GM12865 (cell line): ENCODE measurements around the gene LIPC.

Experiments
- DNase-seq: peaks from one replicate; pipeline ENCODE4 v3.0.0; 2010; ENCODE audit warnings: low read depth
- H3K4me3 ChIP-seq: 2 replicates; pipeline ENCODE4 v1.5.1; 2011; ENCODE audit warnings: mild to moderate bottlenecking, low read depth, low read length, control low read depth
- TF ChIP-seq, protein P1 (sequence below): IDR thresholded peaks from 2 replicates; pipeline ENCODE4 v1.5.1; 2011; ENCODE audit warnings: low read length, control low read depth, low read depth, inconsistent platforms; ENCODE audit not compliant: insufficient read depth; ENCODE audit errors: missing control alignments

Gene LIPC

DNA sequence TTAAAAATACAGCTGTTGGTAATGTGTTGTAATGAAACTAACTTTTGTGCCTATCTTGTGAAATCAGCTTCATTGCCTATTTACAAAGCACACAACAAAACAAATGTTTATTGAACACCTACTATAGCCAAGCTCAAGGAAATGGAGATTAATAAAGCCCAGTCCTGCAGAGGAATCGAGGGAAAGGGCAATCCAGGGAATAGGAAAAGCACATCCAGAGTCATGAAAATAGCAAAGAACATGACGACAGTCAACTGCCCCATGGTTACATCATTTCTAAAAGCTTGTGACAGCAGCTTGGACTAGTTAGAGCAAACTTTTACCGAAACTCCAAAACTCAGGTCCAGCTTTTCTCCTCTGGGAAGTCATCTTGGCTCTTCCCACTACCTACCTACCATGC, 157.3 kb downstream of the LIPC start:
- H3K4me3 ChIP-seq, result no peak overlapping the region
- TF ChIP-seq, protein P1, sequence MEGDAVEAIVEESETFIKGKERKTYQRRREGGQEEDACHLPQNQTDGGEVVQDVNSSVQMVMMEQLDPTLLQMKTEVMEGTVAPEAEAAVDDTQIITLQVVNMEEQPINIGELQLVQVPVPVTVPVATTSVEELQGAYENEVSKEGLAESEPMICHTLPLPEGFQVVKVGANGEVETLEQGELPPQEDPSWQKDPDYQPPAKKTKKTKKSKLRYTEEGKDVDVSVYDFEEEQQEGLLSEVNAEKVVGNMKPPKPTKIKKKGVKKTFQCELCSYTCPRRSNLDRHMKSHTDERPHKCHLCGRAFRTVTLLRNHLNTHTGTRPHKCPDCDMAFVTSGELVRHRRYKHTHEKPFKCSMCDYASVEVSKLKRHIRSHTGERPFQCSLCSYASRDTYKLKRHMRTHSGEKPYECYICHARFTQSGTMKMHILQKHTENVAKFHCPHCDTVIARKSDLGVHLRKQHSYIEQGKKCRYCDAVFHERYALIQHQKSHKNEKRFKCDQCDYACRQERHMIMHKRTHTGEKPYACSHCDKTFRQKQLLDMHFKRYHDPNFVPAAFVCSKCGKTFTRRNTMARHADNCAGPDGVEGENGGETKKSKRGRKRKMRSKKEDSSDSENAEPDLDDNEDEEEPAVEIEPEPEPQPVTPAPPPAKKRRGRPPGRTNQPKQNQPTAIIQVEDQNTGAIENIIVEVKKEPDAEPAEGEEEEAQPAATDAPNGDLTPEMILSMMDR, result no peak
- DNase-seq, result no peak

DNA sequence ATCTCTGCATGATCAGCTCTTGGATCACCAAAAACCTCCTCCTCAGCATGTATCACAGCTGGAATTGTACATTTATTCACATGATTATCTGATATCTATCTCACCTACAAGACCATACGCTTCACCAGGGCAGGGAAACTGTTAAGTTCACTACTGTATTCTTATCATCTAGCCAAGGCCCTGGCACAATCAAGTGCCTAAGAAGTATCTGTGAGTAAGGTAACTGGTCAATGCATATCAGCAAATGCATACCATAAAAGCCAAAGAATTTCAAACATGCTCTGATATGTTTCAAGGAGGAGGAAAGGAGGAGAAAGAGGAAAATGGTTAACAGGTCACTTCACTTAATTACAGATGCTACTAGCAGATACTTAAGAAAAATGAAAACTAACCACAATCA, 158.4 kb downstream of the LIPC start:
- DNase-seq, result no peak
- TF ChIP-seq, protein P1, result no peak
- H3K4me3 ChIP-seq, result no peak overlapping the region

DNA sequence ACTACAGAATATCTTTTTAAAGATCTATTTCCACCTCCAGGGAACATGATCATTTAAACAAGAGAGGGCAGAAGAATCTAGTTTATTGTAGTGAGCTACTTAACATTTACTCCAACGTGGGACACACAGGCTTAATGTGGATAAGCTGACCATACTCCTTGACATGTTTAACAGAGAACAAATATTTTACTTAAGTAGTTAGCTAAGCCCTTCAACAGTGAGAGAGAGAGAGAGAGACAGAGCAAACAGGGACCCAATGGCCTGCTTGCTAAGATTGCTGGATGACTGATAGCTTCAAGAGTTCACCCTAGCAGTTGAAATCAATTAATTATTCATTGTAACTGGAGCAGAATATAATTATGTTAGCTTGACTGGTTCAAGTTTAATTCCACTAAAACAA, 159.1 kb downstream of the LIPC start:
- TF ChIP-seq, protein P1, result no peak
- DNase-seq, result no peak
- no peak overlapping the region for H3K4me3 ChIP-seq

DNA sequence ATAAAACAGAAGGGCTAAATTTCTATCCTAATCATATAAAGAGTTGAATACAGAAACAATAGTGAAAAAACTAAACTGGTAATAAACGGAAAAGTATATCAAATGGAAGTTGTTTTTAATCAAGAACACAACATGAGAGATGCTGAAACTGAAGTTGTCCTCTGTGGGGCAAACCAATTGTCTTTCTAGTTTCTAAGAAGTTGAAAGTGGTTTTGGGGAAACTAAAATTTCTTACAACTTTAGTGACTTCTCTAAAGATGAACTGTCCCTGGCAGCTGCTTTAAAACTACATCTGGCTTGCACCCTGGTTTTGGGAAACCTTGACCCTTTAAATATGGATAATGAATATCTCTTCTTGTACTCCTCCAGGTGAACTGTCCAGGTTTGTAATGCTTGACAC, 162.1 kb downstream of the LIPC start:
- DNase-seq, result peak; percentile 50
- TF ChIP-seq, protein P1, result no peak
- H3K4me3 ChIP-seq, result no peak overlapping the region

DNA sequence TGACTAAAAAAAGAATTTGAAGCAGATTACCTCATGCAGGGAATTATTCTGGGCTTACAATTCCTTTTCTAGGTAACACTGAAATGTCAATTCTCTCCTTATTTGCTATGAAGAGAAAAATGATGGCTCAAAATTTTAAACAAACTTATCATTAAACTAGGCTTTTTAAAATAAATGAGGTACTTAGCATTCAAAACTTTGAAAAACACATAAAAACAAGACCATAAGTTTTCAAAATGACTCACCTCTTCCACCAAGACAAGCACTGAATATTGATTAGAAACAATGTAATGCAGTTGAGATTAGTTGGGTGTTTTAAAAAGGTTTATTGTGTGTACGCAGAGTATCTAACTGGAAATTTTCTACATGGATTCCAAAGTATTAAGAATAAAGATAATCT, 163.1 kb downstream of the LIPC start:
- TF ChIP-seq, protein P1, result no peak
- no peak overlapping the region for H3K4me3 ChIP-seq
- no peak for DNase-seq

DNA sequence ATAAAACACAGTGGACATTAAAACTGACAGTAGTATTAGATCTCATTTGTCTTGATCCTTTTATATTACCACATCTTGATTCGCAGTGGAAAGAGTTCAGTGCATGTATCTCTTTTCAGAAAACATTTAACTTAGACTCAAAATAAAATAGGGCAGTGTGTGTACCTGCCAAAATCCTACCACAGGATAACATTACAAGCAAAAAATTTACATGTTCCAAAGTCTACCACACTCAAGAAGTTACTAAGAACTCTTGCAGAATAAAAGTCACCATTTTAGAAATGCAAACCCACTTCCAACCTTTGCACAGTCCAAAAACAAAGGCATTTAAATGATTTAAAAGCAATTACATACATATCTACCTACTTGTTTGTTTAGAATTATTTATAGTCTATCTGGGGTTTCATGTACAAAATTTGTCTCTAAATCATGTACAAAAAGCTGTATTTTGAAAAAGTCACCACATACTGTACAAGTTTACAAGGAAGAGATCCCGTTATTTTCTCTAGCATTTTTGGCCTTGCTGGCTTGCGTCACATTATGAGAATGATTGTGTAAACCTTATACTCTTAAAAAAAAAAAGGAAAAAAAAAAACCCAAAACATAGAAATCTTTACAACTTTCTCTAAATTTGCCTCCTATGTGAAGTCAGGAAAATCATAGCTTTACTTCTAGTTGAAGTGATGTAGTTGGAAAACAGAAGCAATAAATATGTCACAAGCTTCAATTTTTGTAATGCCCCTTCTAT, 163.9 kb downstream of the LIPC start:
- no peak for DNase-seq
- TF ChIP-seq, protein P1, result no peak
- no peak overlapping the region for H3K4me3 ChIP-seq

DNA sequence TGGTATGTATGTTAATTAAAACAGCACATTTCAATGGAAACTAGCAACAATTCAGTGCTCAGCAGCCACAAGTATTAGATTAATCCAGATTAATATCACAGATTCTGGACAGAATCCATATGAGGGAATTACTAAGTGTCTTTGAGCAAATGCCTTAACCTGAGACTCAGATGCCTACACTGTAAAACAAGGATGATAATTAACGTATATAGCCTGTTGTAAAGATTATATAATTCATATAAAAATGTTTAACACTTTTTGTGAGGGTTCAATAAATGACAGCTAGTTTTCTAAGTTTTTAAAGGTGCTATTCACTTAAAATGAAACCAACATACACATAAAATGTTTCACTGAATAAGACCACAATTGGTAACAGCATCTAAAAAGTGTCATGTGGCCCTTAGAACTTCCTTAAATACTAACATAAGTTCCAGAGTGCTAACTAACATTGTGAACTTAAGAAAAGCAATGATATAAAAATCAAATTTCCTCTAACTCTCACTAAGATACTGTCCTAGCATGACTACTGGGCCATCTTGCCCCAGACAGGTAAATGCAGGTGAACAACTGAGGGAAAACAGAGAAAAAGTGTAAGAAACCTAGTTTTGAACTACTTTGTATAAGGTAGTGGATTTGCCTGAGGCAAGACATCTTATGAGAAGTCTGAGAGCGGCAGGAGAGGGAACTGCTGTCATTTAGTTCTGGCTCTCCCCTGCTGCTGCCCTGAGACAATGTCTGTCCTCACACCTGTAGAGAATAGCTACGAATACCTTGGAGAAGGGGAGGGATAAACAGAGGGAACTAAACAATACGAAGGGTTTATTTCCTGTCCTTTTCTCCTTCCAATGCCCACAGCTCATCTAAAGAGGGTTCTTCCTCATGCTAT, 166.4 kb downstream of the LIPC start:
- TF ChIP-seq, protein P1, result no peak
- no peak overlapping the region for H3K4me3 ChIP-seq
- no peak for DNase-seq
